Measurements from ENCODE around the gene MOB3C.
A peak's percentile ranks its signal among the peaks of the same experiment; 100 is the strongest.
"Not testable (repeated sequence)": the region's sequence is repeated elsewhere in the genome, so short reads cannot be mapped to it uniquely, and the experiment has no call there.

The MOB3C gene

DNA sequence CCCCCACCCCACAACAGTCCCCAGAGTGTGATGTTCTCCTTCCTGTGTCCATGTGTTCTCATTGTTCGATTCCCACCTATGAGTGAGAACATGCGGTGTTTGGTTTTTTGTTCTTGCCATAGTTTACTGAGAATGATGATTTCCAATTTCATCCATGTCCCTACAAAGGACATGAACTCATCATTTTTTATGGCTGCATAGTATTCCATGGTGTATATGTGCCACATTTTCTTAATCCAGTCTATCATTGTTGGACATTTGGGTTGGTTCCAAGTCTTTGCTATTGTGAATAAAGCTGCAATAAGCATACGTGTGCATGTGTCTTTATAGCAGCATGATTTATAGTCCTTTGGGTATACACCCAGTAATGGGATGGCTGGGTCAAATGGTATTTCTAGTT is 34.5 kb upstream of the MOB3C start:
- not testable (repeated sequence) for H3K27me3 ChIP-seq (ENCODE audit: control insufficient read depth, insufficient read depth, low read length); H3K4me3 ChIP-seq (ENCODE audit: low read length); H3K36me3 ChIP-seq (ENCODE audit: control insufficient read depth, insufficient read depth, low read length); H3K9ac ChIP-seq (ENCODE audit: low read length); H3K4me1 ChIP-seq (ENCODE audit: control insufficient read depth, insufficient read depth, low read length); H3K27ac ChIP-seq (ENCODE audit: low read depth, low read length)

DNA sequence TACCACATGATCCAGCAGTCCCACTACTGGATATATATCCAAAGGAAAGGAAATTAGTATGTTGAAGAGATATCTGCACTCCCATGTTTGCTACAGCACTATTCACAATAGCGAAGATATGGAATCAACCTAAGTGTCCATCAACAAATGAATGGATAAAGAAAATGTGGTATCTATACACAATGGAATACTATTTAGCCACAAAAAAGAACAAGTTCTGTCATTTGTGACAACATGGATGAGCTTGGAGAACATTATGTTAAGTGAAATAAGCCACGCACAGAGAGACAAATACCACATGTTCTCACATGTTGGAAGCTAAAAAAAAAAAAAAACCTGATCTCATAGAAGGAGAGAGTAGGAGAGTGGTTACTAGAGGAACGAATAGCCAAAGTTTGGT is 33.9 kb upstream of the MOB3C start:
- Histone ChIP-seq H3K9ac (ENCODE audit: low read length) (no peak overlapping the region), H3K4me3 (ENCODE audit: low read length) (no peak overlapping the region), H3K36me3 (ENCODE audit: control insufficient read depth, insufficient read depth, low read length) (peaks cover 4% of the 10 kb centered on the region), H3K4me1 (ENCODE audit: control insufficient read depth, insufficient read depth, low read length) (peaks cover 10% of the 10 kb centered on the region), H3K27me3 (ENCODE audit: control insufficient read depth, insufficient read depth, low read length) (no peaks in the 10 kb centered on the region), H3K27ac (ENCODE audit: low read depth, low read length) (no peak overlapping the region)

DNA sequence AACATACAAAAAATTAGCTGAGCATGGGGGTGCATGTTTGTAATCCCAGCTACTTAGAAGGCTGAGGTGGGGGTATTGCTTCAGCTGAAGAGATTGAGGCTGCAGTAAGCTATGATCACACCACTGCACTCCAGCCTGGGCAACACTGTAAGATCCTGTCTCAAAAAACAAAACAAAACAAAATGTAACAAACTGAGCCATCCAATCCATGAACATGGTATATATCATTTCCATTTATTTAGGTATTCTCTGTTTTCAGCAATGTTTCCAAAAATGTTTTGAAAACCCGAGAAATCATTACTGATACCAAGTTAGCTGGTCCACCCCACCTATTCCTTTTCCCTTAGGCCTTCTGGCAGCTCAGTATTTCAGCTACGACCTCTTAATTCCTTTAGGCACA is 33.2 kb upstream of the MOB3C start:
- Histone ChIP-seq H3K9ac (ENCODE audit: low read length) (no peak overlapping the region), H3K27ac (ENCODE audit: low read depth, low read length) (no peak overlapping the region), H3K27me3 (ENCODE audit: control insufficient read depth, insufficient read depth, low read length) (no peaks in the 10 kb centered on the region), H3K36me3 (ENCODE audit: control insufficient read depth, insufficient read depth, low read length) (peaks cover 4% of the 10 kb centered on the region), H3K4me1 (ENCODE audit: control insufficient read depth, insufficient read depth, low read length) (peaks cover 12% of the 10 kb centered on the region), H3K4me3 (ENCODE audit: low read length) (no peak overlapping the region)

DNA sequence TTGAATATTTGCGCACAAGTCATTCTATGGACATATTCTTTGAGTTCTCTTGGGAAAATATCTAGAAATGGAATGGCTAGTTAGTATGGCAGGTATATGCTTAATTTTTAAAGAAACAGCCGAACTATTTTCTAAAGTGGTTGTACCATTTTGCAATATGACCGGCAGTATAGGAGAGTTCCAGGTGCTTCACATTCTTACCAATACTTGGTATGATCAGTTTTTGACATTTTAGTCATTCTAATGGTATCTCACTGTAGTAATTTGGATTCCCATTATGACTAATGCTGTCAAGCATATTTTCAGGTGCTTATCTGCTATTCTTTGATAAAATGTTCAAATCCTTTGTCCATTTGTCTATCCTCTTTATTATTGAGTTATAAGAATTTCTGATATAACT is 31.0 kb upstream of the MOB3C start:
- Histone ChIP-seq H3K27ac (ENCODE audit: low read depth, low read length) (no peak overlapping the region), H3K36me3 (ENCODE audit: control insufficient read depth, insufficient read depth, low read length) (peaks cover 4% of the 10 kb centered on the region), H3K9ac (ENCODE audit: low read length) (no peak overlapping the region), H3K4me1 (ENCODE audit: control insufficient read depth, insufficient read depth, low read length) (peaks cover 14% of the 10 kb centered on the region), H3K4me3 (ENCODE audit: low read length) (no peak overlapping the region), H3K27me3 (ENCODE audit: control insufficient read depth, insufficient read depth, low read length) (no peaks in the 10 kb centered on the region)

DNA sequence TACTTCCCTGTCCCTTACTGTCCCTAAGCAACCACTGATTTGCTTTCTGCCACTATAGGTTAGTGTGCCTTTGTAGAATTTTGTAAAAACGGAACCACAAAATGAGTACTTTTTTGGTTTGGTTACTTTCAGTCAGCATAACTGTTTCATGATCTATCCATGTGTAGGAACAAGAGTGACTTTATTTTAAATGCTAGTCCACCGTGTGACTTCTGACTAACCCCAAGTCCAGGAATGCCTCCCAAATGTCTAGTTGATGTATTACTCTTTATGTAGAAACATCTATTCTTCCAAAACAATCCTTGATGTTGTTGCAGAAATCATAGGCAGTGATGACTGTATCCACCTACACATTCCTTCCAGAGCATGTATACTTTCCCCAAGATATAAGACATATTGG is 30.2 kb upstream of the MOB3C start:
- Histone ChIP-seq H3K27me3 (ENCODE audit: control insufficient read depth, insufficient read depth, low read length) (no peaks in the 10 kb centered on the region), H3K27ac (ENCODE audit: low read depth, low read length) (no peak overlapping the region), H3K9ac (ENCODE audit: low read length) (no peak overlapping the region), H3K4me3 (ENCODE audit: low read length) (no peak overlapping the region), H3K36me3 (ENCODE audit: control insufficient read depth, insufficient read depth, low read length) (peaks cover 8% of the 10 kb centered on the region), H3K4me1 (ENCODE audit: control insufficient read depth, insufficient read depth, low read length) (peaks cover 15% of the 10 kb centered on the region)

DNA sequence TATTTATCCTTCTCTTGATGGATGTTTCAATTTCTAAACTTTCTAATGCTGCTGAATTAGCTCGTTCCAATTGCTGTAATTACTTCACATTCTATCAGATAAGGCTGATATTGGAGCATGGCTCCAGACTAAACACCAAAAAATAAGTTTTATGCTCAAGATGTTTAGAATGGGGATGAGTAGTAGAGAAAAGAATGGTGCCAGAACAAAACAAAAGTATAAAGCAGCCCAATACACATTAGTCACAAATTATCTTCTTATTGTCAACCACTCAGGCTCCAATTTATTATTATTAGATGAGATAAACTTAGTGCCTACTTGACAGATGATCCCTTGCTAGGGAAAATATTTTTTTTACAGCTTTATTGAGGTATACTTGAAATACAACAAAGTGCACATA is 29.7 kb upstream of the MOB3C start:
- no peak overlapping the region for H3K9ac ChIP-seq (ENCODE audit: low read length)
- no peaks in the 10 kb centered on the region for H3K27me3 ChIP-seq (ENCODE audit: control insufficient read depth, insufficient read depth, low read length)
- peaks cover 8% of the 10 kb centered on the region for H3K36me3 ChIP-seq (ENCODE audit: control insufficient read depth, insufficient read depth, low read length)
- no peak overlapping the region for H3K27ac ChIP-seq (ENCODE audit: low read depth, low read length)
- peaks cover 15% of the 10 kb centered on the region for H3K4me1 ChIP-seq (ENCODE audit: control insufficient read depth, insufficient read depth, low read length)
- H3K4me3 ChIP-seq (ENCODE audit: low read length): no peak overlapping the region

DNA sequence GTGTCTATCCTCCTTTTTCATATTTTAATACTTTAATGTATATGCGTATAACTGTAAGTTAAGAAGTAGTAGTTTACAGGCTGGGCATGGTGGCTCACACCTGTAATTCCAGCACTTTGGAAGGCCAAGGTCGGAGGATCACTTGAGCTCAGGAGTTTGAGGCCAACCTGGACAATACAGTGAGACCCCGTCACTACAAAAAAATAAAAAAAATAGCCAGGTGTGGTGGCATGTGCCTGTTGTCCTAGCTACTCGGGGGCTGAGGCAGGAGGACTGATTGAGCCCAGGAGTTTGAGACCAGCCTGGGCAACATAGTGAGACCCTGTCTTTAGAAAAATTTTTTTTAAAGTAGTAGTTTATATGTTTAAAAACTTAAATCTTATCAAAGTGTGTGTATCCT is 29.2 kb upstream of the MOB3C start:
- Histone ChIP-seq H3K4me1 (ENCODE audit: control insufficient read depth, insufficient read depth, low read length) (peaks cover 15% of the 10 kb centered on the region), H3K9ac (ENCODE audit: low read length) (no peak overlapping the region), H3K27ac (ENCODE audit: low read depth, low read length) (no peak overlapping the region), H3K4me3 (ENCODE audit: low read length) (no peak overlapping the region), H3K36me3 (ENCODE audit: control insufficient read depth, insufficient read depth, low read length) (peaks cover 8% of the 10 kb centered on the region), H3K27me3 (ENCODE audit: control insufficient read depth, insufficient read depth, low read length) (no peaks in the 10 kb centered on the region)

DNA sequence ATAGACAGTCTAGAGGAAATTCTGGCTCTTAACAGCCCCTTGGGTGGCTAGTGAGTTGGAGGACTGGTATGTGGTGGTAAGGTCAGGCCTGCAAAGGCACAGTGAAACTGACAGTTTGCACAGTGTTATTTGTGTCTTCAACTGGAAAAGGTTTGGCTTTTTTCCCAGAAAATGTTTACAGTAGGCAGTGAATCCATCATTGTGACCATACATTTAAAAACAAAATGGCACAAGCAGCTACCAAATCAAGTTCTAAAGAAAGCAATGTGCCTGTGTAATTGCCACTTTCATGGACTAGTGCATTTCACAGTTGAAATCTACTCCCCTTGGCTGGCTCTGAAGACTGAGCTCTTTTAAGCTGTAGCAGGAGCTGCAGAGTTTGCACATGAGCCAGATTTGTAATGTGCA is 26.8 kb upstream of the MOB3C start:
- Histone ChIP-seq H3K4me3 (ENCODE audit: low read length) (no peak overlapping the region), H3K27ac (ENCODE audit: low read depth, low read length) (peak overlapping the region; percentile 52), H3K27me3 (ENCODE audit: control insufficient read depth, insufficient read depth, low read length) (no peaks in the 10 kb centered on the region), H3K36me3 (ENCODE audit: control insufficient read depth, insufficient read depth, low read length) (peaks cover 4% of the 10 kb centered on the region), H3K4me1 (ENCODE audit: control insufficient read depth, insufficient read depth, low read length) (peaks cover 15% of the 10 kb centered on the region), H3K9ac (ENCODE audit: low read length) (no peak overlapping the region)

DNA sequence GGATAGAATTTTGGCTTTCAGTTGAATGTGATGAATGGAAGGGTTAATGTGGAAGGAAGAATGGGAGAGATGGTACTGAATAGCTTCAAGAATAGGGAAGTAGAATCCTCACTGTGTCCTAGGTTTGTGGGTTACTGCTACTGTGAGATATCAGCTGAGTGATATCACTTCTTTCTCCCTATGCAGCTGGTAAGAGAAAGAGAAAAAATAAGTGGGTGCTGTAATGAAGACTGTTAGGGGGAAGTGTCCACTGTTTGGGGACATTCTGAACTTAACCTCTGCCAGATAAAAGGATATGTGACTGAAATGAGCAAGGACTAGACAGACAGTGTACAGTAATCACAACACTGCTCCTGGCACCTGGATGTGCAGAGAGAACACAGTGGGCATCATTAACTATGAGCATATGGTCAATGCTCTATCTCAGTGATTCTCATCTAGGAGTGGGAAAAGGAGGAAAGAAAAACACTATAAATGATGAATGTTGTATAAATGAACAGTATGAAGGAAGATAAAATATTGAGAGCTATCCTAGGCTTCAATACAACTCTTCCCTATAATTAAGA is 25.6 kb upstream of the MOB3C start:
- Histone ChIP-seq H3K9ac (ENCODE audit: low read length) (no peak overlapping the region), H3K4me3 (ENCODE audit: low read length) (no peak overlapping the region), H3K27me3 (ENCODE audit: control insufficient read depth, insufficient read depth, low read length) (no peaks in the 10 kb centered on the region), H3K4me1 (ENCODE audit: control insufficient read depth, insufficient read depth, low read length) (peaks cover 20% of the 10 kb centered on the region), H3K36me3 (ENCODE audit: control insufficient read depth, insufficient read depth, low read length) (peaks cover 4% of the 10 kb centered on the region), H3K27ac (ENCODE audit: low read depth, low read length) (no peak overlapping the region)

DNA sequence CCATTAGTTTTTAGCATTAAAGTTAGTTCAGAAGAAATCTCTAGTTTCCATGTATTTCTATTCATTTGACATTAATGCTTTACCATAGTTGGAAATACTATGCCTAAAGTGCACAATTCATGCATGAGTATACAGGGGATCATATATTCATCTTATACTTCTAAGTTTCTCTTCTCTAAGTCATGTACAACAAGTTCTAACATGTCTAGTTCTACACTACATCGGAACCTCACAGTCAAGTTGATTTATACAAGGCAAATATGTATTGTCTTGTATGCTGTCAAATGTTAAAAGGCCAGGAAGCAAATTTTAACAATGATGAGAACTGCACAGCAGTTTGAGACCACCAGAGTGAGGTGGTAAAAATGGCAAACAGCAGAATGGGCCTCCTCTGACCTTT is 22.9 kb upstream of the MOB3C start:
- no peaks in the 10 kb centered on the region for H3K27me3 ChIP-seq (ENCODE audit: control insufficient read depth, insufficient read depth, low read length)
- no peak overlapping the region for H3K27ac ChIP-seq (ENCODE audit: low read depth, low read length)
- H3K36me3 ChIP-seq (ENCODE audit: control insufficient read depth, insufficient read depth, low read length): peaks cover 8% of the 10 kb centered on the region
- H3K4me3 ChIP-seq (ENCODE audit: low read length): no peak overlapping the region
- H3K9ac ChIP-seq (ENCODE audit: low read length): no peak overlapping the region
- H3K4me1 ChIP-seq (ENCODE audit: control insufficient read depth, insufficient read depth, low read length): peaks cover 16% of the 10 kb centered on the region

DNA sequence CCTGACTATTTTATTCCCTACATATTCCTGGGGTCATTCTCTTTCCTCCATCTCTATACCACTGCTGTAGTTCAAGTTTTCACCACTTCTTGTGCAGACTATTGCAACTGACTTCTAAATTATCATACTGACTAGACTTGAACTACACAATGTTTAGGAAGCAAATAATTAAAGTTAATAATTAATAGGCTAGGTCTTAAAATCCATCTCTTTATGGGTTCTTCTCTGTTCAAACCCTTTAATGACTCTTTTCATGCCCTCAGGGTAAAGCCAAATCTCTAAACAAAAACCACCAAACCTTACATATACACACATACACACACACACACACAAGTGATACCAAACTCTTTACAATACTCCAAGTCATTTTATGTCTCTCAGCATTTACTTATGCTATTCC is 22.3 kb upstream of the MOB3C start:
- Histone ChIP-seq H3K9ac (ENCODE audit: low read length) (no peak overlapping the region), H3K36me3 (ENCODE audit: control insufficient read depth, insufficient read depth, low read length) (peaks cover 8% of the 10 kb centered on the region), H3K4me1 (ENCODE audit: control insufficient read depth, insufficient read depth, low read length) (peaks cover 16% of the 10 kb centered on the region), H3K27ac (ENCODE audit: low read depth, low read length) (no peak overlapping the region), H3K27me3 (ENCODE audit: control insufficient read depth, insufficient read depth, low read length) (no peaks in the 10 kb centered on the region), H3K4me3 (ENCODE audit: low read length) (no peak overlapping the region)

DNA sequence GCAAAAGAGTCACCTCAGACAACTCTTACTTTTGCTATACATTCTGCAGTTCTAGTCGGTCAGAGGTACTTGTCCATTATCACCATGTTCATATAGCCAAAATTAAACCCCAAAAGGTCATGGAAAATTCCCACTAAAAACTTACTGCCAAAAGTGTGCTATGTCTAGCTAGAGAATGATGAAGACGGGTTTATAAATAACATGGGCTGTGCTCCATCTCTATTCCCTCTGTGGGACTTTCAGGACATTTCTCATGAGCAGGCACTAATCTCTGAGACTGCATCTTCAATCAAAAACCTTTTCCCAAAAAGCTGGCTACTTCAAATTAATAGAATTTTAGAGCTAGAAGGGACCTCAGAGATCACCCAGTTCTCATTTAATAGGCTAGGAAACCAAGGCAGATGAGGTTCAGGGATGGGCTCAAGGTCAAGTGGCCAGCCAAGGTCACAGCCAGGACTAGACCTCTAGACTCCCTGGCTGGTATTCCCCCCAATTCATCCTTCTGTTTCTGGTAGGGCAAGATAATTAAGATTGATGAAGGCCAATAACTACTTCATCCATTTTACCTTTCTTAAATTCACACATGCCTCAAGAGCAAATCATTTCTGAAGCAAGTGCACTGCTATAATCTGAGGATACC is 21.0 kb upstream of the MOB3C start:
- Histone ChIP-seq H3K4me1 (ENCODE audit: control insufficient read depth, insufficient read depth, low read length) (peaks cover 8% of the 10 kb centered on the region), H3K4me3 (ENCODE audit: low read length) (no peak overlapping the region), H3K27me3 (ENCODE audit: control insufficient read depth, insufficient read depth, low read length) (no peaks in the 10 kb centered on the region), H3K27ac (ENCODE audit: low read depth, low read length) (no peak overlapping the region), H3K9ac (ENCODE audit: low read length) (no peak overlapping the region), H3K36me3 (ENCODE audit: control insufficient read depth, insufficient read depth, low read length) (peaks cover 8% of the 10 kb centered on the region)

DNA sequence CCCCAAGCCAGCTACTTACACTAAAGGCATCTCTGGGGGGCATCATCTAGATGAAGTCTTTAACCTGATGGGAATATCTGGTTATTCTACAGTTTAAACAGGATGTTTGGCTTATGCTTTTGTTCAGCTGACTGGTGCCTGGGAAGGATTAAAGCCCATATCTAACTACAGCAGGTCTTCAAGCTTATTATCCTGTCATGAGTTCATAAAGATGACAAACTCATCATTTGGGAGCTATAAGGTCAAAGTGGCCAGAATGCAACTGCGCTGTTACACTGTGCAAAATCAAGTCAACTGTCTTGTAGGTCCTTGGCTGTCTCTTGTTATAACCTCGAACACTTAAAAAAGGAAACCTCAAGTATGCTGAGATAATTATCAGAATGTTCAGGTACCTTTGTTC is 18.6 kb upstream of the MOB3C start:
- H3K9ac ChIP-seq (ENCODE audit: low read length): no peak overlapping the region

More for the DNA sequence above, 18.6 kb upstream of the MOB3C start:
- Histone ChIP-seq H3K4me3 (ENCODE audit: low read length) (no peak overlapping the region), H3K4me1 (ENCODE audit: control insufficient read depth, insufficient read depth, low read length) (peaks cover 4% of the 10 kb centered on the region), H3K27ac (ENCODE audit: low read depth, low read length) (no peak overlapping the region), H3K36me3 (ENCODE audit: control insufficient read depth, insufficient read depth, low read length) (peaks cover 11% of the 10 kb centered on the region), H3K27me3 (ENCODE audit: control insufficient read depth, insufficient read depth, low read length) (no peaks in the 10 kb centered on the region)

All from rectal smooth muscle tissue (tissue), 1 donor.